Measurements from ENCODE around the gene AP1G1.
"Not testable (repeated sequence)": the region's sequence is repeated elsewhere in the genome, so short reads cannot be mapped to it uniquely, and the experiment has no call there.

AP1G1 gene

GRCh38 chr16:71687861-71688260 lies 120.8 kb downstream of the AP1G1 start:
- Mint-ChIP-seq H3K4me1 (ENCODE audit: low read depth) (no peaks in the 10 kb centered on the region), H3K27ac (no peak overlapping the region), H3K4me3 (no peak overlapping the region), H3K36me3 (ENCODE audit: low read depth) (peaks cover 21% of the 10 kb centered on the region), H3K27me3 (no peaks in the 10 kb centered on the region), H3K9me3 (no peaks in the 10 kb centered on the region)
- intact Hi-C loops (cut with micrococcal nuclease), result no loop called here

- intact Hi-C loops (cut with micrococcal nuclease); H3K9me3 Mint-ChIP-seq: not testable (repeated sequence)
- H3K36me3 Mint-ChIP-seq (ENCODE audit: low read depth), result peaks cover 14% of the 10 kb centered on the region
Measured at GRCh38 chr16:71684280-71684679, 124.4 kb downstream of the AP1G1 start.

GRCh38 chr16:71681360-71681759 lies 127.3 kb downstream of the AP1G1 start:
- Mint-ChIP-seq H3K36me3 (ENCODE audit: low read depth) (peaks cover 14% of the 10 kb centered on the region), H3K9me3 (no peaks in the 10 kb centered on the region), H3K27me3 (no peaks in the 10 kb centered on the region), H3K27ac (no peak overlapping the region), H3K4me1 (ENCODE audit: low read depth) (no peaks in the 10 kb centered on the region), H3K4me3 (no peak overlapping the region)
- intact Hi-C loops (cut with micrococcal nuclease), result no loop called here

More at GRCh38 chr16:71684280-71684679, 124.4 kb downstream of the AP1G1 start:
- not testable (repeated sequence) for H3K27ac Mint-ChIP-seq; H3K4me1 Mint-ChIP-seq (ENCODE audit: low read depth); H3K27me3 Mint-ChIP-seq; H3K4me3 Mint-ChIP-seq

All from dendritic cell treated with granulocyte-macrophage colony-stimulating factor and Interleukin-4, amounts not matched to agents 40 ng/mL and 50 ng/mL, for 4 days (primary cell).